ENCODE results near the gene CDH4. TPM values are rescaled to one million over a fixed set of nuclear protein-coding genes. Genes with fewer than 3 reads are reported as not detected.

CDH4 gene
- polyA plus RNA-seq, 1 donor: 1.7 TPM

- Histone ChIP-seq H3K4me3 (ENCODE audit: low read length) (no peak overlapping the region), H3K36me3 (ENCODE audit: control insufficient read depth, insufficient read depth, low read length) (no peaks in the 10 kb centered on the region), H3K4me1 (ENCODE audit: control insufficient read depth, insufficient read depth, low read length) (no peaks in the 10 kb centered on the region), H3K9me3 (ENCODE audit: control insufficient read depth, low read depth, low read length) (no peaks in the 10 kb centered on the region), H3K27me3 (ENCODE audit: control insufficient read depth, insufficient read depth, low read length) (peaks cover 3% of the 10 kb centered on the region), H3K27ac (ENCODE audit: low read length) (no peak overlapping the region)
- WGBS (ENCODE audit: insufficient coverage, low lambda C conversion rate): 19% methylated on average over 9 of the region's 29 CpGs
- no peak for DNase-seq
Measured at GRCh38 chr20:61588411-61589385, 336.6 kb downstream of the CDH4 start.

GRCh38 chr20:61590236-61590635, 338.2 kb downstream of the CDH4 start:
- Histone ChIP-seq H3K4me1 (ENCODE audit: control insufficient read depth, insufficient read depth, low read length) (no peaks in the 10 kb centered on the region), H3K27me3 (ENCODE audit: control insufficient read depth, insufficient read depth, low read length) (peaks cover 3% of the 10 kb centered on the region), H3K4me3 (ENCODE audit: low read length) (no peak overlapping the region), H3K9me3 (ENCODE audit: control insufficient read depth, low read depth, low read length) (no peaks in the 10 kb centered on the region), H3K27ac (ENCODE audit: low read length) (no peak overlapping the region), H3K36me3 (ENCODE audit: control insufficient read depth, insufficient read depth, low read length) (no peaks in the 10 kb centered on the region)
- no peak for DNase-seq
- WGBS (ENCODE audit: insufficient coverage, low lambda C conversion rate): no CpG with 5 or more reads among the region's 12 CpGs

GRCh38 chr20:61593516-61593915, 341.5 kb downstream of the CDH4 start:
- H3K27ac ChIP-seq (ENCODE audit: low read length): no peak overlapping the region
- DNase-seq: no peak
- no peaks in the 10 kb centered on the region for H3K4me1 ChIP-seq (ENCODE audit: control insufficient read depth, insufficient read depth, low read length)
- no peaks in the 10 kb centered on the region for H3K36me3 ChIP-seq (ENCODE audit: control insufficient read depth, insufficient read depth, low read length)
- no peaks in the 10 kb centered on the region for H3K27me3 ChIP-seq (ENCODE audit: control insufficient read depth, insufficient read depth, low read length)
- no peak overlapping the region for H3K4me3 ChIP-seq (ENCODE audit: low read length)
- no CpG with 5 or more reads among the region's 7 CpGs for WGBS (ENCODE audit: insufficient coverage, low lambda C conversion rate)
- H3K9me3 ChIP-seq (ENCODE audit: control insufficient read depth, low read depth, low read length): peaks cover under 1% of the 10 kb centered on the region

- Histone ChIP-seq H3K36me3 (ENCODE audit: control insufficient read depth, insufficient read depth, low read length) (no peaks in the 10 kb centered on the region), H3K27ac (ENCODE audit: low read length) (no peak overlapping the region), H3K9me3 (ENCODE audit: control insufficient read depth, low read depth, low read length) (peaks cover 3% of the 10 kb centered on the region), H3K4me3 (ENCODE audit: low read length) (no peak overlapping the region), H3K27me3 (ENCODE audit: control insufficient read depth, insufficient read depth, low read length) (no peaks in the 10 kb centered on the region), H3K4me1 (ENCODE audit: control insufficient read depth, insufficient read depth, low read length) (no peaks in the 10 kb centered on the region)
- WGBS (ENCODE audit: insufficient coverage, low lambda C conversion rate): 80% methylated on average over 1 of the region's 8 CpGs
- no peak for DNase-seq
Measured at GRCh38 chr20:61594198-61594597, 342.1 kb downstream of the CDH4 start.

- Histone ChIP-seq H3K36me3 (ENCODE audit: control insufficient read depth, insufficient read depth, low read length) (no peaks in the 10 kb centered on the region), H3K9me3 (ENCODE audit: control insufficient read depth, low read depth, low read length) (peaks cover 3% of the 10 kb centered on the region), H3K4me1 (ENCODE audit: control insufficient read depth, insufficient read depth, low read length) (no peaks in the 10 kb centered on the region), H3K27me3 (ENCODE audit: control insufficient read depth, insufficient read depth, low read length) (no peaks in the 10 kb centered on the region), H3K4me3 (ENCODE audit: low read length) (no peak overlapping the region), H3K27ac (ENCODE audit: low read length) (no peak overlapping the region)
- DNase-seq: no peak
- 85% methylated on average over 5 of the region's 13 CpGs for WGBS (ENCODE audit: insufficient coverage, low lambda C conversion rate)
Measured at GRCh38 chr20:61595216-61595615, 343.2 kb downstream of the CDH4 start.

- no peaks in the 10 kb centered on the region for H3K36me3 ChIP-seq (ENCODE audit: control insufficient read depth, insufficient read depth, low read length)
- no peaks in the 10 kb centered on the region for H3K27me3 ChIP-seq (ENCODE audit: control insufficient read depth, insufficient read depth, low read length)
- no peaks in the 10 kb centered on the region for H3K4me1 ChIP-seq (ENCODE audit: control insufficient read depth, insufficient read depth, low read length)
- no peak overlapping the region for H3K27ac ChIP-seq (ENCODE audit: low read length)
- no peak overlapping the region for H3K4me3 ChIP-seq (ENCODE audit: low read length)
- 80% methylated on average over 1 of the region's 8 CpGs for WGBS (ENCODE audit: insufficient coverage, low lambda C conversion rate)
- no peak for DNase-seq
- peaks cover 3% of the 10 kb centered on the region for H3K9me3 ChIP-seq (ENCODE audit: control insufficient read depth, low read depth, low read length)
Measured at GRCh38 chr20:61596687-61597330, 344.7 kb downstream of the CDH4 start.

GRCh38 chr20:61597996-61598395, 345.9 kb downstream of the CDH4 start:
- no peaks in the 10 kb centered on the region for H3K36me3 ChIP-seq (ENCODE audit: control insufficient read depth, insufficient read depth, low read length)
- no peaks in the 10 kb centered on the region for H3K4me1 ChIP-seq (ENCODE audit: control insufficient read depth, insufficient read depth, low read length)
- no peak overlapping the region for H3K4me3 ChIP-seq (ENCODE audit: low read length)
- WGBS (ENCODE audit: insufficient coverage, low lambda C conversion rate): no CpG with 5 or more reads among the region's 7 CpGs
- H3K27ac ChIP-seq (ENCODE audit: low read length): no peak overlapping the region
- peaks cover 3% of the 10 kb centered on the region for H3K9me3 ChIP-seq (ENCODE audit: control insufficient read depth, low read depth, low read length)
- no peaks in the 10 kb centered on the region for H3K27me3 ChIP-seq (ENCODE audit: control insufficient read depth, insufficient read depth, low read length)
- no peak for DNase-seq

GRCh38 chr20:61598586-61598985, 346.5 kb downstream of the CDH4 start:
- Histone ChIP-seq H3K9me3 (ENCODE audit: control insufficient read depth, low read depth, low read length) (peaks cover 3% of the 10 kb centered on the region), H3K27me3 (ENCODE audit: control insufficient read depth, insufficient read depth, low read length) (no peaks in the 10 kb centered on the region), H3K36me3 (ENCODE audit: control insufficient read depth, insufficient read depth, low read length) (no peaks in the 10 kb centered on the region), H3K4me3 (ENCODE audit: low read length) (no peak overlapping the region), H3K4me1 (ENCODE audit: control insufficient read depth, insufficient read depth, low read length) (no peaks in the 10 kb centered on the region), H3K27ac (ENCODE audit: low read length) (no peak overlapping the region)
- no peak for DNase-seq
- WGBS (ENCODE audit: insufficient coverage, low lambda C conversion rate): no CpG with 5 or more reads among the region's 21 CpGs

- no peaks in the 10 kb centered on the region for H3K36me3 ChIP-seq (ENCODE audit: control insufficient read depth, insufficient read depth, low read length)
- no peaks in the 10 kb centered on the region for H3K4me1 ChIP-seq (ENCODE audit: control insufficient read depth, insufficient read depth, low read length)
- no peaks in the 10 kb centered on the region for H3K27me3 ChIP-seq (ENCODE audit: control insufficient read depth, insufficient read depth, low read length)
- no peak overlapping the region for H3K27ac ChIP-seq (ENCODE audit: low read length)
- no peak for DNase-seq
- H3K4me3 ChIP-seq (ENCODE audit: low read length): no peak overlapping the region
- H3K9me3 ChIP-seq (ENCODE audit: control insufficient read depth, low read depth, low read length): peaks cover 3% of the 10 kb centered on the region
- WGBS (ENCODE audit: insufficient coverage, low lambda C conversion rate): no CpG with 5 or more reads among the region's 12 CpGs
Measured at GRCh38 chr20:61599061-61599531, 347.0 kb downstream of the CDH4 start.

GRCh38 chr20:61599541-61599992, 347.5 kb downstream of the CDH4 start:
- Histone ChIP-seq H3K27ac (ENCODE audit: low read length) (no peak overlapping the region), H3K9me3 (ENCODE audit: control insufficient read depth, low read depth, low read length) (peaks cover 3% of the 10 kb centered on the region), H3K4me3 (ENCODE audit: low read length) (no peak overlapping the region), H3K36me3 (ENCODE audit: control insufficient read depth, insufficient read depth, low read length) (no peaks in the 10 kb centered on the region), H3K4me1 (ENCODE audit: control insufficient read depth, insufficient read depth, low read length) (no peaks in the 10 kb centered on the region), H3K27me3 (ENCODE audit: control insufficient read depth, insufficient read depth, low read length) (no peaks in the 10 kb centered on the region)
- 57% methylated on average over 8 of the region's 18 CpGs for WGBS (ENCODE audit: insufficient coverage, low lambda C conversion rate)
- DNase-seq: no peak
